ENCODE data around the gene NOS3.

The NOS3 gene

DNA sequence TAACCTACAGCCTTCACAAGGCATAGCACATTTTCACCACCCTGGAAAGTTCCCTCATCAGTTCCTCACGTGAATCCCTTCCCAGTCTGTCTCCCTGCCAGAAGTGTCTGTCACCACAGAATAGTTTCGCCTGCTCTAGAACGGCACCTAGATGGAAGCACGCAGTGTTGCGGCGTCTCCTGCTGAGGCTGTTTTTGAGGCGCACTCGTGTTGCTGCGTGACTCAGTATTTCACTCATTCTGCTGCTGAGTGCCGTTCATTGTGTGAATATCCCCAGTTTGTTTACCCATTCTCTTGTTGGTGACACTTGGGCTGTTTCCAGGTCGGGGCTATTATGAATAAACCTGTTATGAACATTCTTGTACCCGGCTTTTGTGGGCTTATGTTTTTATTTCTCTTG lies 12.8 kb downstream of the NOS3 start:
- Histone ChIP-seq H3K27me3 (ENCODE audit: insufficient read depth, low read depth, severe bottlenecking) (no peaks in the 10 kb centered on the region), H3K9me3 (ENCODE audit: severe bottlenecking) (no peaks in the 10 kb centered on the region), H3K4me3 (ENCODE audit: low read depth, low read length) (no peak overlapping the region), H3K27ac (no peak overlapping the region), H3K36me3 (no peaks in the 10 kb centered on the region)
- TF ChIP-seq, protein P1, sequence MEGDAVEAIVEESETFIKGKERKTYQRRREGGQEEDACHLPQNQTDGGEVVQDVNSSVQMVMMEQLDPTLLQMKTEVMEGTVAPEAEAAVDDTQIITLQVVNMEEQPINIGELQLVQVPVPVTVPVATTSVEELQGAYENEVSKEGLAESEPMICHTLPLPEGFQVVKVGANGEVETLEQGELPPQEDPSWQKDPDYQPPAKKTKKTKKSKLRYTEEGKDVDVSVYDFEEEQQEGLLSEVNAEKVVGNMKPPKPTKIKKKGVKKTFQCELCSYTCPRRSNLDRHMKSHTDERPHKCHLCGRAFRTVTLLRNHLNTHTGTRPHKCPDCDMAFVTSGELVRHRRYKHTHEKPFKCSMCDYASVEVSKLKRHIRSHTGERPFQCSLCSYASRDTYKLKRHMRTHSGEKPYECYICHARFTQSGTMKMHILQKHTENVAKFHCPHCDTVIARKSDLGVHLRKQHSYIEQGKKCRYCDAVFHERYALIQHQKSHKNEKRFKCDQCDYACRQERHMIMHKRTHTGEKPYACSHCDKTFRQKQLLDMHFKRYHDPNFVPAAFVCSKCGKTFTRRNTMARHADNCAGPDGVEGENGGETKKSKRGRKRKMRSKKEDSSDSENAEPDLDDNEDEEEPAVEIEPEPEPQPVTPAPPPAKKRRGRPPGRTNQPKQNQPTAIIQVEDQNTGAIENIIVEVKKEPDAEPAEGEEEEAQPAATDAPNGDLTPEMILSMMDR (IDR thresholded peaks at IDR 0.05; ENCODE audit: low read depth, low read length) = no peak
- DNase-seq = no peak

DNA sequence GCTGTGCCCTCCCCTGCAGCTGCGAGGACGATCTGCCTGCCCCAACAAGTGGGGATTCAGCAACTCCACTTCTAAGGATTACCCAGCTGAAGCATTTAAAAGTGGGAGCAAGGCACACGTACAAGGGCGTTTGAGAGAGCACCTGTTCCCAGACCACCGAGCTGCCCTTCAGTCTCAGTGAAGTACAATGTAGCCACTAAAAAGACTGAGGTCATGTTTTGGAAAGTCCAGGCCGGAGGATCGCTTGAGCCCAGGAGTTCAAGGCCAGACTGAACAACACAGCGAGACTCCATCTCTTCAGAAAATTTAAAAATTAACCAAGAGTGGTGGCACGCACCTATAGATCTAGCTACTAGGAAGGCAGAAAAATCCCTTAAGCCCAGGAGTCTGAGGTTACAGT lies 14.7 kb downstream of the NOS3 start:
- Histone ChIP-seq H3K4me3 (ENCODE audit: low read depth, low read length) (no peak overlapping the region), H3K9me3 (ENCODE audit: severe bottlenecking) (no peaks in the 10 kb centered on the region), H3K36me3 (no peaks in the 10 kb centered on the region), H3K27me3 (ENCODE audit: insufficient read depth, low read depth, severe bottlenecking) (no peaks in the 10 kb centered on the region), H3K27ac (no peak overlapping the region)
- TF ChIP-seq, protein P1 (IDR thresholded peaks at IDR 0.05; ENCODE audit: low read depth, low read length) = no peak
- DNase-seq = no peak

DNA sequence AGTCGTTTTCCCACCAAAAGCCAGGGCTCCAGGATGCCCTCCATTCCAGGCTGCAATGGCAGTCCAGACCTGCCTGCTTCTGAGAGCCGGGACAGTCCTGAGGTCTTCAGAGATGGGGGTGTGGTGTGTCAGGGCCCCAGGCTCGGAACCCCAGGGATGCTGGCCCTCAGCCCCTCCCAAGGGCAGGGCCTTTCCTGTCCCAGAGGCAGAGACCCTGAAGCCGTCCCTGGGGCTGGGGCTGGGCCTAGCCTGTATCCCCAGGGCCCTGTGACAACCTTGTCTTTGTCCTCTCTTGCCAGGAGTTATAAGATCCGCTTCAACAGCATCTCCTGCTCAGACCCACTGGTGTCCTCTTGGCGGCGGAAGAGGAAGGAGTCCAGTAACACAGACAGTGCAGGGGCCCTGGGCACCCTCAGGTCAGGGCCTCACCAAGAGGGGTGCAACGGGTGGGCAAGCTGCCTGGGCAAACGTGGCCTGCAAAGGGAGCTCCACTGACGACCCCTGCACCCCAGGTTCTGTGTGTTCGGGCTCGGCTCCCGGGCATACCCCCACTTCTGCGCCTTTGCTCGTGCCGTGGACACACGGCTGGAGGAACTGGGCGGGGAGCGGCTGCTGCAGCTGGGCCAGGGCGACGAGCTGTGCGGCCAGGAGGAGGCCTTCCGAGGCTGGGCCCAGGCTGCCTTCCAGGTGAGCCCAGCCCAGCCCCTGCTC lies 15.9 kb downstream of the NOS3 start:
- no peaks in the 10 kb centered on the region for H3K9me3 ChIP-seq (ENCODE audit: severe bottlenecking)
- H3K36me3 ChIP-seq = no peaks in the 10 kb centered on the region
- no peak for DNase-seq
- TF ChIP-seq, protein P1 (IDR thresholded peaks at IDR 0.05; ENCODE audit: low read depth, low read length) = no peak
- no peak overlapping the region for H3K4me3 ChIP-seq (ENCODE audit: low read depth, low read length)
- H3K27me3 ChIP-seq (ENCODE audit: insufficient read depth, low read depth, severe bottlenecking) = no peaks in the 10 kb centered on the region
- H3K27ac ChIP-seq = no peak overlapping the region

DNA sequence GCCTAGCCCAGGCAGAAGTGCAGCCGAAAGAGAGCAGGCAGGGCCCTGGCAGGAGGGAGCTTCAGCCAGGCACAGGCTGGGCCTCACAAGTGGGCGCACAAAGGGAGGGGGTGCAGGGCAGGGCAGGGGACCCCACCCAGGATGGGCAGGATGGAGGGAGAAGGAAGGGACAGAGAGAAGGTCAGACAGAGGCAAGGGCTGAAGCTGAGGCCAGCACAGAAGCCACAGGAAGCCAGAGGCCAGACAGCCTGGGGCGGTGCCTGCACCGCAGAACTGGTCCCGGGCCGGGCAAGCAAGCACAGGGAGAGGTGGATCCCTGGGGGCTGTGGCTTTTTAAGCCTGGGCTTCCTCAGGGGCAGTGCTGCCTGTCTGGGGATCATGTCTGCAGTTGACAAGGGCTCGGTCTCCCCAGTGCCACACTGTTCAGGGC lies 16.7 kb downstream of the NOS3 start:
- Histone ChIP-seq H3K4me3 (ENCODE audit: low read depth, low read length) (no peak overlapping the region), H3K36me3 (no peaks in the 10 kb centered on the region), H3K27ac (no peak overlapping the region), H3K9me3 (ENCODE audit: severe bottlenecking) (no peaks in the 10 kb centered on the region), H3K27me3 (ENCODE audit: insufficient read depth, low read depth, severe bottlenecking) (no peaks in the 10 kb centered on the region)
- TF ChIP-seq, protein P1 (IDR thresholded peaks at IDR 0.05; ENCODE audit: low read depth, low read length) = no peak
- no peak for DNase-seq

DNA sequence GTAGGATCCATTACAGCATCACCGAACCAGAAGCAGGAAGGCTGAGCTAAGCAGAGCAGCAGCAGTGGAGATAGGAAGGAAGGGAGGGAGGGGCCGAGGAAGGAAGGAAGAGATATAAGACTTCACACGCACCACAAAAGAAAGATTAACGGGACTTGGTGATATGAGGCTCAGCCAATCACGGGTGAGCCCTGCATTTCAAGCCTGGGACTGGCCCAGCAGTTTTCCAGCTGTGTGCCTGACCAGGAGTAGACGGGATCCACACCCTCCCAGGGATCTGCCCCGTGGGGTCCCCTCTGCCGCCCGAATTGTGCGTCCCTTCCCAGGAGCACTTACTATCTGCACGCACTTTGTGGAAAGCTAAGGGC lies 17.3 kb downstream of the NOS3 start:
- DNase-seq = no peak
- Histone ChIP-seq H3K27me3 (ENCODE audit: insufficient read depth, low read depth, severe bottlenecking) (no peaks in the 10 kb centered on the region), H3K4me3 (ENCODE audit: low read depth, low read length) (no peak overlapping the region), H3K9me3 (ENCODE audit: severe bottlenecking) (no peaks in the 10 kb centered on the region), H3K27ac (no peak overlapping the region), H3K36me3 (no peaks in the 10 kb centered on the region)
- TF ChIP-seq, protein P1 (IDR thresholded peaks at IDR 0.05; ENCODE audit: low read depth, low read length) = no peak
